Right ventricle myocardium inferior (tissue), 1 donor: ENCODE data around the gene RNFT2. TPM values are rescaled to one million over a fixed set of nuclear protein-coding genes. Genes with fewer than 3 reads are reported as not detected.

Experiments used
- ATAC-seq: fragments of 200-7000 bp; cut with Tn5 transposase; one replicate; pipeline ENCODE4 v1.9.1; 2020; ENCODE audit warnings: mild to moderate bottlenecking, moderate library complexity
- DNase-seq: peaks from one replicate; pipeline ENCODE4 v3.0.0; 2021; ENCODE audit errors: missing footprints
- intact Hi-C: fragments of 100-400 bp; cut with DNase I; formaldehyde crosslinking; loops from one replicate; pipeline ENCODE4 v1.11.0; 2022
- total RNA-seq: library from RNA; stranded (reverse); fragmentation: NEBNext Ultra II Directional; extraction: Animal tissue kit (Norgen Biotek cat#: 25700); gene quantifications from one replicate; pipeline ENCODE4 v1.2.1, GENCODE V29; 2021
- donor health status: DM: no; HTN: yes; CAD: no; lungs with severe emphysema.

RNFT2 gene
- total RNA-seq, 1 donor from 2014 or later = 1.0 TPM

DNA sequence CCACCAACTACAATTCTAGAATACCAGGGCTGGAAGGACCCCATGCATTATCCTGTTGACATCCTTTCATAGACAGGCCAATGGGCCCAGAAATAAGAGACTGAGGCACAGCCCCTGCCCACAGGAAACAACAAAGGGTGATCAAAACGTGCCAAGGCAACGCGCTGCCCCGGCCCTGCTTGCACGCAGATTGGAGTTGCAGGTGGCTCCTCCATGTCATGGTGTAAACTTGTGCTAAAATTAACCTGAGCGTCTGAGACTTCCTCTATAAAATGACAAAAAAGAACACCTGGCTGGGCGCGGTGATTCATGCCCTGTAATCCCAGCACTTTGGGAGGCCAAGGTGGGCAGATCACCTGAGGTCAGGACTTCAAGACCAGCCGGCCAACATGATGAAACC lies 30.4 kb upstream of the RNFT2 start:
- no peak for ATAC-seq
- intact Hi-C loops = loop anchor here (5.0 to 10.0 kb wide), 2 partner anchors 447 to 710 kb away; no protein-coding TSS in a partner anchor
- DNase-seq = no peak

DNA sequence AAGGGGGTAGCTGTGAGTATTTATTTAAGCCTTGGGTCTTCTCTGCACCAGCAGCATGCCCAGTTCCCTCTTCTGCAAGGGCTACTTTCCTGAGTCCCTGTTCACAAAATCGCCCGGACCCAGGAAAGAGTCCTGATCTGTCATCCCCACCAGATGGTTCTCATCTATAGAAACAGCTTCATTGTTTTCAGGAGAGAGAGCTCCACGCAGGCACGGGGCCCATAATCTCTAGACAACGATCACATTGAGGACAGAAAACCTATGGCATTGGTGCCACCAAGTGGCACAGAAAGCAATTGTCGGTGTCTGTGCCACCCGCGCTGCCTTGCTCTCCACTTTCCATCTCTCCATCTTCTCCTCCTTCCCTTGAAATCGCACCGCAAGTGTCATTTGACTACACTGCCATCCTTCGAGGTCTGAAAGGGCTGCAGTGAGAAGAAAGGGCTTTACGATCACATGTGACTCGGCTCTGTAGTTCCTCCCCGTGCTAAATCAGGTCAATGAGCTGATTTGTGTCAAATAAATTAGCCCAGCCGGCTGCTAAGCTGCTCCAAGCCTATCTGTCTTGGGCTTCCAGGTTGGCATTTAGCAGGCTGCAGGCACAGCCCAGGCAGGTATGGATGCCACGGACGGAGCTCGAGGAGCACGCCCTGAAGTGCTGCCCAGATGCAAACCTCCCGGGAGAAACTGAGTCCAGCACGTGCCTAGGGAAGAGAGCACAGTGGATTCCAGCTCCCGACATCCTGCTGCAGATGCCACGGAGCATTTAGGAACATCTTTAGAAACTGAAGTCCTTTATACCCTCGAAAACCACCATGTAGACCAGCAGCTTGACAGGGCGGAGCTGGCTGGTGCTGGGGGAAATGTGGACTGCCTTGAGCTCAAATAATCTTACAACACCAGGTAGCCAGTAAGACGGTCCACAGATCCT lies 29.0 kb upstream of the RNFT2 start:
- DNase-seq (no peak), ATAC-seq (peak; percentile 72)
- intact Hi-C loops = loop anchor here (5.0 to 10.0 kb wide), 2 partner anchors 446 to 712 kb away; no protein-coding TSS in a partner anchor

DNA sequence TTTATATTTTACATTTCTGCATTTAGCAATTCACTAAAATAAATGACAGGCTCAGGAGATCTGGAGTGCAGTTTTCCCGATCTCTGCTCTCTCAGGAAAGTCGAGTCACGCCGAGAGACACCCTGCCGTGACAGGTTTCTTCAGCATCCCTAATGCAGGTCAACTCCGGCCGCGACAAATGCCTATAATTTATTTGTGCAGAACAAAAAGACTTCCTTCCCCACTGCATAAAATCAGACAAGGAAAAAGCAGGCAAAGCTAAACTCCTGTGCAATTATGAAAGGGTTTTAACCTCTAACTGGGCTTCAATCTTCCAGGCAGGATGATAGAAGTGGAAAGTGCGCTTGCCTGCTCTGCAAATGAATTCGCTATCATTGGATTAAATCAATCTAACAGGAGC lies 28.3 kb upstream of the RNFT2 start:
- no peak for ATAC-seq

DNA sequence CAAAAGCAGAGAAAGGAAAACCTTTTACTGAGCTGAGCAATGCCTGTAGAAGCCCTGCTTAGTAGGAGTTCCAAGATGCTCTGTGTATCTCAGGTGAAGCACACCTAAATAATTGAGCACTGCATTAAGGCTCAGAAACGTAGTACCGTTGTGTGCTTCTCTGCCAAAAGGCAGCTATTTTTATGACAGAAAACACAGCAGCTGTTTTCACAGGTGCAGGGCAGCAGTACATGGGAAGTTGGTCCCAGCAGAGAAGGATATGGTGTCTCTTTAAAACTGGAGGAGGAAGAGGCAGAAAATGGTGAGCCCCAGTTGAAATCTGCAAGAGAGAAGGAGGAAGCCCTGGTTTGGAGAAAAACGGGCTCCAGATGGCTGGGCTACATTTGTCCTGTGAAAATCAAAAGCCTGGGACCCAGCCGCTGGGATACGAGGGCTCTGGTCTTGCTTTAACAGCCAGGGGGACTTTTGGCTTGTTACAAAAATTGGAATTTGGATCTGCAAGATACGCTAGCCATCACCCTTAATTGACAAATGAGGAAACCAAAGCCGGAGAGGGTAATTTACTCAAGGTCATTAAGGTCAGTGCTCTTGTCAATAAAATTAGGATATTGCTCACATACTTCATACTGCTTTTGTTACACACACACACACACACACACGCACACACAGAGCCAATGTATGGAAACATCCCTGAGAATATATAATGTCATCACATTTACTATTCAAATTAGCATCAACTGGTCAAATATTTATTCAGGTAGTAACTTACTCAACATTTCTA lies 27.6 kb upstream of the RNFT2 start:
- intact Hi-C loops = no loop called here
- DNase-seq (no peak), ATAC-seq (no peak)

More for the DNA sequence above, 28.3 kb upstream of the RNFT2 start:
- no peak for DNase-seq
- intact Hi-C loops = loop anchor here (5.0 to 10.0 kb wide), 2 partner anchors 445 to 712 kb away; no protein-coding TSS in a partner anchor

DNA sequence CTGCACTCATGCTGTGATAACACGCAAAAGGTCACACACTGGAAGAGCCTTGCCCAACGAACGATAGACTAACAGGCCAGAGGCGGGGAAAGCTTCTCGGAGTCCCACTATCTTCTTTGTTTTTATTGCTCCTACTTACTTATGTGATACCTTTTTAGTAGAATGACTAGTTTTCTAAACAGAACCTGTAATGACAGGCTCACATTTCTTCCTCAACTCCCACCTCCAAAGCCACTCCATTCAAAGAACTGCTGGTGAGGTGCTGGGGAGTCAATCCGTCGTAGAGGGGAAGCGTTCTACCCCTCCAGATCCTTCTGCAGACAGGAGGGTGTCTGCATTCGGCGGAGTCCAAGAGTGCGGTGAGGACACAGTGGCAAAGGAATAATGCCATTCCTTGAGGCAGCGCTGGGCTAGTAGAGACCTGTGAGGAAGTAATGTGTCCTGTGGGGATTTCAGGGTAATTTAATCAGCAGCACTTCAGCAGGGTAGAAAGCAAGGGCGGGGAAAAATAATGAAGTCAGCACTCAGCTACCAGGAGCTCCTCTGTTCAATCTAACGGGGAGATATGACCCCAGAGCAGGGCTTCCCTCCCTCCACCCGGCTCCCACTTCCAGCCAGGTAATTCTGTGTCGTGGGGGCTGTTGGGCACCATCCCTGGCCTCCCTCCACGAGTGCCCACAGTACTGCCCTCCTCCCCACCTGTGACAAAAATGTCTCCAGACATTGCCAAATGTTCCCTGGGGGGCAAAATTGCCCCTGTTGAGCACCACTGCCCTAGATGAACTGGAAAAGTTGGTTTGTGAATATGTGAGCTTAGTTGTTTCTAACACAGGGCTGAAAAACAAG lies 25.4 kb upstream of the RNFT2 start:
- DNase-seq (no peak), ATAC-seq (no peak)
- intact Hi-C loops = no loop called here

DNA sequence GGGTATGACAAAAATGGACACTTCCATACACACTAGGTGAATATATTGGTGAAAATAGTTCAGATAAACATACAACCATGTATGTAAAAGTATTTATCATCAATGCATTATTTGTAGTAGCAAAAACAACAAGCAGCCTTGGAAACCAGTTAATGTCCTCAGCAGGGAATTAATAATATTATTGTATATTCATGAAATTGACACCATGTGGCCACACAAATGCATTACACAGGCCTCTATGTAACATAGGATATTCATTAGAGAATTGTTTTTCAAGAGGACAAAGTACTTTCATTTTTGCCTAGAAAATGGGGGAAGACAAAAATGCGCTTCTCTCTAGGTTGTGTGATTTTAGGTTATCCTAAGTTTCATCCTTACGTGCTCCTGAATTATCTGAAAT lies 24.6 kb upstream of the RNFT2 start:
- no peak for DNase-seq
- intact Hi-C loops = no loop called here
- ATAC-seq = no peak

DNA sequence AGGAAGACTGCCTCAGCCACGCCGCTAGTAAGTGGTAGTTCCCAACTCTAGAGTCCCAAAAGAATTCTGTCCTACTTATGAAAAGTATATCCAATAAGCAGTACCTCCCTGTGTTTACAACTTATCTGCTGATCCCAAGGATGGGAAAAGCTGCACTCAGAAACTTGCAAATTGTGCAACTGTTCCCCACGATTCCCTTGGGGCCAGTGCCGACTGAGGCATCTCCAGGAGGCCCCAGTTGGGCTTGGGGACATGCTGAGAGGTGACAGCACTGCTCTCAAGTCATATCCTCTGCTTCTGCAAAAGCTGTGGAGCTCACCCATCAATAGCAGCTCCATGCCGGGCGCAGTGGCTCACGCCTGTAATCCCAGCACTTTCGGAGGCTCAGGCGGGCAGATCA lies 23.9 kb upstream of the RNFT2 start:
- intact Hi-C loops = no loop called here
- DNase-seq (no peak), ATAC-seq (no peak)

DNA sequence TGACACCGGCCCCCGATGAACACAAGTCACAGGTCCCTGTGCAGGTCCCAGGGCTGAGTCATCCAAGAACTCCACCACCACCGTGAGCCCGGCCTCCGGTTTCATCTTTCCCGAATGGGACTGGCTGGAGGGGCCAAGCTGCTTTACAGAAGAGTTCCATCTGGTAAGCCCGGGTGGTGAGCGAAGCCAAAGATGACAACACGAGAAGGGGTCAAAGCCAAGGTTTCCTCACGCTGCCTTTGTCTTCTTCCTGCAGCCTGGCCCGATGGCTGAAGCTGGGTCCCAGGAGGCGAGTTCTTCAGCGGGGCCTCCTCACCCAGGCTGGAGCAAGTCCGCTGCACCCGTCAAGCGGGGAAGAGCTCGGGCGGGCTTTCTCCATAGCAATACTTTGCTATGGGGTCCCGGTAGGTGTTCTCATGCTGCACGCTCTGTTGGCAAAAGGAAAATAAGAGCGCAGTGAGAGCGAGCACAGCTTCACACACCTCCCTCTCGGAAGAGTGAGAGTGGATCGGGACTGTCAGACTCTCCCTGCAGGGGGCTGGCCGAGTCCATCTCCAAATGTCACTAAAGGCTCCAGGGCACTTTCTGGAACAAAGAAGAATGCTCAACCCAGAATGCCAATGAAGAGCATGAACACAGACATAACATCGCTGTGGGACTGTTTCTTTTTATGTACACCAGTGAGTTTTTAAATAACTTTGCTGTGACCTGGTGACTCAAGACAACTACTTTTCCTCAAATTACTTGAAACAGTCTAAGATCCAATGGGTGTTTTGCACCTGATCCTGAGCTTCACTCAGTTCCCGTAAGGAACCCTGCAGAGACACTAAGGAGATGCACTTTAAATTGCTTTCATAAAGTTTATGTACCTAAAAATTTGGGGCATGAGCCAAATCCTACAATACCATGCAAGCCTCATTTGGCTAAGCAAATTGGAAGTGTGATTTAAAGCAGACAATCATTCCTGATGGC lies 20.4 kb upstream of the RNFT2 start:
- peak; percentile 91 for ATAC-seq

DNA sequence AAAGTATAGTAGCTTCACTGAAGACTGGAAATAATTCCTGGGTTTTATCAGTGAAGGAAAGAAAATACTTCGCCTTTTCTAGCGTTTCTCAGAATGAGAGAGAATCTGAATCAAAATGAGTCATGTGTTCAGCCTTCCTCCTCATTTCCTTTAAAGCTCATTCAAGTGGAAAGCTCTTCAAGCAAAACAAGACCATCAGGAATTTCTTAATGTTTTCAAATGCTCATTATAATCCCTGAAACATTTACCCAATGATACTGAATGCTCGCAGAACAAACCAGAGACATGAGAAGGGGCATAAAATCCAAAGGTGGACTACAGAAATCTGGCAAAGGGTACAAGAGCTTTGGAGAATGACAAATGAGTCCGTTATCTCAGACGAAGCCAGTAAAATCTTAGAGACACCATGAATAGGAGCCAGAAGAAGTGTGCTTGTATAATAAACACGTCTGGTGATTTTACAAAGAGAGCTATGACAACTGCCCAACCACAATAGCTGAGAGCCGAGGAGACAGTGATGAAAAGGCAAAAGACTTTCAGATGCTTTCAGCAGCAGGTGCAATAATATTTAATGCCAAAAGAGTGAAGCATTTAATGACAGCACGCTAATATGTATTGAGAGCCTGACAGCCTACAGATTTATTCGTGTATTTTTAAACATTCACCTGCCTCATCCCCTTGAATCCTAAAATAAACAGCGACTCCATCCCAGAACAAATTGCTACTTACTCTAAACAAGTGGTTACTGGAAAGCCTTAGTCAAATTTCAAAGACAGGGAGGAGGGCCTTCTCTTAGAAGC lies 19.3 kb upstream of the RNFT2 start:
- intact Hi-C loops = no loop called here
- no peak for DNase-seq
- ATAC-seq = no peak

More for the DNA sequence above, 20.4 kb upstream of the RNFT2 start:
- intact Hi-C loops = no loop called here
- DNase-seq = peak; percentile 80

DNA sequence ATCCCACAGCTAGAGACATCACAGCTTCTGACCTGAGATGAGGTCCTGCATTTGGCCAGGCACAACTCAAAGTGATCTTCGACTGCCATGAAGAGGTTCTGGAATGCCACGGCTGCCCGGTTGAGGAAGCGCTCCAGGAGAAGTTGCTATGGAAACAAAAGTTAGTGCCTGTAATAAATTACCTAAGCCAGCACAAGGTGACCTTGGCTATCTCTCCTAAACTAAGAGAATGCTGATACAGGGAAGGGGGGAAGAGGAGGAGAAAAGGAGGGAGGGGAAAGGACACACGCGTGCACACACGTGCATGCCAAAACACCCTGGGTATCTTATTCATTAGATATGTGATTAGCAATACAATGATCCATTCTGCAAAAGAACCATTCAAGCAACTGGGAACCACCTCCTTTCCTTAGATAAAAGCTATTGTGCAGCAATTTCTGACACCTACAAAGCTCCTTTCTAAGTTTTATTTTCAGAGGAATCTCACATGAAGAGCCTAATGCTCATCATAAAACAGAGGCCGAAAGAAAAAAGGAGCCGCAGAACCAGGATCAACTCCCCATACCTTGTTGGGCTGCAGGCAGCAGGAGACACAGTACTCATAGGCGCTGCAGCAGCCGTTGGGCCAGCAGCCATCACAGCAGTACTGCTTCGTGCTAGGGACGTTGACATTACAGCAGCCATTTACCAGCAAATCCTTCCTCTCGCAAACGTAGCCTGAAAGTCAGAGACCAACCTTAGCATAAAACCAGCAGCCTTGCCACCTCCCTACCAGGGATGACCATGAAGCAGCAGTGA lies 18.2 kb upstream of the RNFT2 start:
- no peak for ATAC-seq
- intact Hi-C loops = no loop called here
- DNase-seq = no peak

DNA sequence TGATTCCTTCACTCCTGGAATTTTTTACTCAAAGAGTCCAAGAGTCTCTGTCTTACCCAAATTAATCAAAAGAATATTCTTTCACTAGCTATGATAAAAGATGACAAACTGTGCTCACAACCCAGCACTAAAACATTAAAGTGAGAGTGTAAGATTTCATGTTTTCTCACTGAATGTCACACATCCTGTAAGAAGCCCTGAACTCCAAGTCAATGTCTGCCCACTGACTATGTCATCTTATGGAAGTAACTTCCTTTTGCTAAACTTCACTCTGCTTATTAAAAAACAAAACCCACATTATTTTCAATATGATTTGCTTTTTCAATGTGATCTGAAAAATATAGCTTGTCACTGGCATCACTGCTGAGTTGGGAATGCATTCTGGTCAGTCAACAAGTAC lies 15.9 kb upstream of the RNFT2 start:
- DNase-seq (no peak), ATAC-seq (no peak)
- intact Hi-C loops = no loop called here

DNA sequence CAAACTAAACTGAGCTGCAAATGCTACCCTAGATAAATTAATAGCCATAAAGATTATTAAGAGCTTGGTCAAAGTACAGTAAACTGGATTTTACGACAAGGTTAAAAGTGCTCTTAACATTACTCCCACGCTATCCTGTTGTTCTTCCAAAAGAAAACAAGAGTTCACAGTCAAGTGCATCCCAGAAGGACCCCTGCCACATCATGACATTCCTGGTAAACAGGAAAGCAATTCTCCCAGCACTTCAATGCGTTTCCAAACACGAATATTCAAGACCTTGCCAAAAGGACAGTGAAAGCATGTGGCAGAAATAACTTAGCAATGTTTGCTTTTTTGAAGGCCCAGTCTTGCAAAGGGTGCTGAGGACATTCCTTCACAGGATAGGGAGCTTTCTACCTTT lies 11.4 kb upstream of the RNFT2 start:
- no peak for DNase-seq
- intact Hi-C loops = no loop called here
- ATAC-seq = no peak

DNA sequence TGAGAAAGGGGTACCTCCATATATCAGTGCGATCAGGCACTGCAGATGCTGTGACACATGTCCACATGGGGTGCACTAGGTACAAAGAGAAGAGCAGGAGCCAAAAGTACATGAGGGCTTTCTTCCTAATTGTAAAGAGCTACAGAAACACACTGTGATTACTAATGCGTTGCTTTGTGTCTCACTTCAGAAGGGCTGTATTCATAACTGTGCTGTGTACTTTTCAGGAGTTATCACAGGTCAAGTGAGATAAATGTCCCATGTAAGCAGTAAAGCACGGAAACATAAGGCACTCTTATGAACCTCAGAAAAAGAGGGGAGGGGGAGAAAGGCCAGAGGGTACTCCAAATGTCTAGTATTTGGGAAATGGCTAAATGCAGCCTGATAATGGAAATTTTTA lies 10.9 kb upstream of the RNFT2 start:
- DNase-seq (no peak), ATAC-seq (no peak)
- intact Hi-C loops = no loop called here

DNA sequence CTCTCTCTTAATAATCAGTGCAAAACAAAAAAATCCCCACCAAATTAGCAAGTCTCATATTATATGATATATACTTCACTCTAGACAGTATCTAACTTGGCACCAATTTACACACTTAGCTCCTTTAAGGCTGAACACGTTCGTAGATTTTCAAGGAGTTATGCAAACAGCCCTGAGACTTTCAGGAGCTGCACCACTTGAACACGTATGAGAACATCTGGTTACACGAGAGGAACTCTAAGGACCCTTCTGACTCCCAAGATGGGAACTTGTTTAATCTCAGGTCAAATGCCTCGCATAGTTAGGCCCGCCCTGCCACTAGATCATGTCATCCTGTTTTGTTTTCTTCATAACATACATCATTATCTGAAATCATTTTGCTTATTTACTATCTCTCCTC lies 10.2 kb upstream of the RNFT2 start:
- intact Hi-C loops = no loop called here
- ATAC-seq = no peak

DNA sequence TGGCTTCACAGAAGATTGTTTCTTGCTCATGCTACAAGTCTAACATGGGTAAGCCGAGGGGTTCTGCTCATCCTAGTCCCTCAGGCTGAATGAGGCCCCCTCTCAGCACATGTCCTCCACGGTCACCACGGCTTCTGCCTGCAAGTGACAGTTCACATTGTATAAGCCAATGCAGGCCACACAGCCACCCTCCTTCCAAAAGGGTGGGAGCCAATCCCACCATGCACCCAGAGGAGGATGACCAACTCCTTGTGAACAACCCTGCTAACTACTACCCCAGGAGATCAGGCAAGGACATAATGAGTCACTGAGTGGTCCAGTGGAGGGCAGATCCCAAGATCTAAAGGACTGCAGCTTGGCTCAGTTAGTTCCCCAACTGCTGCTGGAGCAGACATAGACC lies 6.3 kb upstream of the RNFT2 start:
- DNase-seq (no peak), ATAC-seq (no peak)
- intact Hi-C loops = no loop called here

More for the DNA sequence above, 10.2 kb upstream of the RNFT2 start:
- DNase-seq = no peak

DNA sequence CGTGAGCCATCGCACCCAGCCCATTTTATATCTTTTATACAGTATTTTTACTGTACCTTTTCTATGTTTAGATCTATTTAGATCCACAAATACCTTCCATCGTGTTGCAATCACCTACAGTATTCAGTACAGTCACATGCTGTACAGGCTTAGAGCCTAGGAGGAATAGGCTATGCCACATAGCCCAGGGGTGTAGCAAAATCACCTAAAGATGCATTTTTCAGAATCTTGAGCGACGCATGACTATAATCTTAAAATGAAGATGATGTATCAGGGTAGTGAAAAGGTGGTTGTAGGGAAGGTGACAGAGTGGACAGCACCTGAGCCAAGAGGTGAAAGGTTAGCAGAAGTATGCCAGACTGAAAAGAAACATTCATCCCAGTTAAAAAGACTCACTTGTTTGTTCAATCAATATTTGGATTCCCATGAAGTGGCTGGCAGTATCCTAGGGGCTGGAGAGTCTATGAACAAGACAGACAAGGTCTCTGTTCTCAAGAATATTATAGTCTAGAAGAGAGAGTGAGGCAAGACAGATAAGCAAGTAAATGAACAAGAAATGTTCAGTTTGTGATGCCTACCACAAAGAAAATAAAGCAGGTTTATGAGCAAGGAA lies 3.9 kb upstream of the RNFT2 start:
- intact Hi-C loops = no loop called here
- DNase-seq (no peak), ATAC-seq (no peak)
